Heart left ventricle (tissue), 13 donors: Measurements from ENCODE around the gene C5.

ENCODE experiments used
- CTCF ChIP-seq, 12 donors: fragments of 200-600 bp; sonication (generic) in 4 of 12; IDR thresholded peaks; one replicate each; pipeline versions ENCODE4 v1.5.0 to v1.8.0; 2018 to 2022; ENCODE audit warnings: antibody characterized with exemption in 12 of 12, mild to moderate bottlenecking in 5 of 12
- POLR2A ChIP-seq, 2 donors: fragments of 450-650 bp; IDR thresholded peaks; one replicate each; pipeline ENCODE4 v1.6.1; 2017; ENCODE audit warnings: antibody characterized with exemption in 2 of 2, mild to moderate bottlenecking in 2 of 2, moderate library complexity in 2 of 2
- donor health status: ischemic (EF 13 %, LVEDD 7.1; RV severe dilation, severe dysfunction).
- donor health status: DM: no; HTN: yes; CAD: no.
- donor health status: DM: no; HTN: no; CAD: no.
- donor health status: ischemic (EF 25% LVEDD 6.9; RV normal size, moderate dysfunction).
- donor health status: ischemic (EF 25% LVEDD 5.7; RV mildly dilated, moderate dysfunction).
- donor health status: ischemic (EF 35%, LVEDD 5.7; RV mildly dilated, moderate dysfunction).
- donor health status: nonischemic (EF 11% LVEDD 7.7; RV severe dilation, severe dysfunction).
- donor health status: DM: yes; HTN: yes; CAD: no.
- donor health status: PGD.
- donor health status: ischemic (EF 29% LVEDD 5.4; RV normal size, mild dysfunction).
- donor health status: nonischemic (EF 23%, LVEDD 6.1; RV moderate dilation, normal function).

- TF ChIP-seq CTCF (IDR thresholded peaks at IDR 0.05) (no peak), POLR2A (IDR thresholded peaks at IDR 0.05) (no peak)
Observed at GRCh38 chr9:120932086-120932823, 117.8 kb downstream of the C5 start.
